Right lobe of liver (tissue), 6 donors: ENCODE measurements around the gene ERGIC3. TPM values are rescaled to one million over a fixed set of nuclear protein-coding genes. Genes with fewer than 3 reads are reported as not detected.
"Not testable (repeated sequence)": the region's sequence is repeated elsewhere in the genome, so short reads cannot be mapped to it uniquely, and the experiment has no call there.

Source experiments
- ATAC-seq, 4 donors: fragments of 200-7000 bp; cut with Tn5 transposase; one replicate each; pipeline ENCODE4 v1.9.1; 2020; ENCODE audit warnings: mild to moderate bottlenecking in 4 of 4, moderate library complexity in 4 of 4
- DNase-seq, 3 donors: peaks; one replicate each; pipeline ENCODE4 v3.0.0-alpha.2; 2020
- H3K27ac ChIP-seq, 3 donors: fragments of 200-600 bp; one replicate each; pipeline ENCODE4 v1.8.0; 2022
- H3K27me3 ChIP-seq, 2 donors: fragments of 200-600 bp; one replicate each; pipeline ENCODE4 v1.8.0; 2022
- H3K36me3 ChIP-seq, 4 donors: fragments of 200-600 bp; sonication (generic) in 1 of 4; one replicate each; pipeline versions ENCODE4 v1.5.1 to v1.8.0; 2017 to 2022; ENCODE audit warnings: control low read depth in 1 of 4
- H3K4me1 ChIP-seq, 4 donors: fragments of 200-600 bp; sonication (generic) in 1 of 4; one replicate each; pipeline versions ENCODE4 v1.5.1 to v1.8.0; 2017 to 2022; ENCODE audit warnings: control low read depth in 1 of 4
- H3K4me3 ChIP-seq, 3 donors: fragments of 200-600 bp; one replicate each; pipeline ENCODE4 v1.8.0; 2022
- H3K9me3 ChIP-seq, 4 donors: fragments of 200-600 bp; sonication (generic) in 1 of 4; one replicate each; pipeline versions ENCODE4 v1.5.1 to v1.8.0; 2017 to 2022; ENCODE audit warnings: control low read depth in 1 of 4
- CTCF ChIP-seq, 4 donors: fragments of 200-600 bp in 3 of 4; fragments of 450-650 bp in 1 of 4; IDR thresholded peaks; one replicate each; pipeline versions ENCODE4 v1.5.1 to v1.8.0; 2016 to 2022; ENCODE audit warnings: antibody characterized with exemption in 4 of 4, mild to moderate bottlenecking in 2 of 4
- POLR2A ChIP-seq: fragments of 450-650 bp; IDR thresholded peaks from one replicate; pipeline ENCODE4 v1.6.1; 2017; ENCODE audit warnings: antibody characterized with exemption, mild to moderate bottlenecking
- WGBS: methylation state at CpG from one replicate; pipeline ENCODE4 v1.1.6; 2018; ENCODE audit warnings: low coverage, low lambda C conversion rate; ENCODE audit not compliant: insufficient coverage; ENCODE audit errors: missing lambda C conversion rate; 5-methylcytosine and 5-hydroxymethylcytosine counted together
- intact Hi-C, 2 donors: fragments of 100-400 bp; cut with DNase I; formaldehyde crosslinking; loops; one replicate each; pipeline versions ENCODE4 v1.11.2 to v1.14.1; 2022
- total RNA-seq, 6 experiments: library from RNA; depleted of rRNA in 2 of 6; stranded (reverse); fragments of >200 nt in 2 of 6; fragmentation: NEBNext Ultra II Directional in 3 of 6; extraction: Animal tissue kit (Norgen Biotek cat#: 25700) in 3 of 6; gene quantifications; one replicate each; pipeline versions ENCODE4 v1.1.0 to v1.2.4, GENCODE V29; 2016 to 2023
- donor health status: DM: no; HTN: yes; CAD: no.
- donor health status: DM: no; HTN: no; CAD: no.
- donor health status: DM: no; HTN: no; CAD: no.
- donor health status: DM: no; HTN: yes; CAD: no.
- donor health status: DM: no; HTN: yes; CAD: no.

The ERGIC3 gene
- total RNA-seq, 6 experiments from 2014 or later: 82.7 to 129 (median 112) TPM

- TF ChIP-seq POLR2A: no peak
- TF ChIP-seq CTCF (IDR thresholded peaks at IDR 0.05): no peak
- Histone ChIP-seq H3K4me3 (no peak overlapping the region), H3K9me3 (no peaks in the 10 kb centered on the region), H3K4me1 (no peaks in the 10 kb centered on the region), H3K36me3 (peaks cover 0 to 10% (median 1%) of the 10 kb centered on the region in 4 donors), H3K27ac (no peak overlapping the region), H3K27me3 (no peaks in the 10 kb centered on the region)
- DNase-seq (peak in 1 of 3 donors; percentile 29), ATAC-seq (no peak)
- intact Hi-C loops: no loop called here
- no CpG with 5 or more reads among the region's 4 CpGs for WGBS
Measured at GRCh38 chr20:35515341-35515740, 26.5 kb upstream of the ERGIC3 start.

- ATAC-seq (no peak), DNase-seq (peak in 1 of 3 donors; percentile 5)
- intact Hi-C loops: no loop called here
- WGBS: 86% methylated on average over 2 of the region's 3 CpGs
- Histone ChIP-seq H3K27ac (no peak overlapping the region), H3K36me3 (peaks cover 0 to 7% (median 1%) of the 10 kb centered on the region in 4 donors), H3K4me3 (no peak overlapping the region), H3K4me1 (no peaks in the 10 kb centered on the region), H3K9me3 (no peaks in the 10 kb centered on the region), H3K27me3 (no peaks in the 10 kb centered on the region)
- TF ChIP-seq CTCF (IDR thresholded peaks at IDR 0.05): no peak
Measured at GRCh38 chr20:35515949-35516645, 25.8 kb upstream of the ERGIC3 start.

GRCh38 chr20:35517125-35517524 lies 24.8 kb upstream of the ERGIC3 start:
- WGBS: 30% methylated on average over 1 of the region's 1 CpG
- ATAC-seq (no peak), DNase-seq (no peak)
- Histone ChIP-seq H3K9me3 (no peaks in the 10 kb centered on the region), H3K27me3 (no peaks in the 10 kb centered on the region), H3K36me3 (no peaks in the 10 kb centered on the region), H3K27ac (no peak overlapping the region), H3K4me3 (no peak overlapping the region), H3K4me1 (no peaks in the 10 kb centered on the region)
- intact Hi-C loops: no loop called here
- TF ChIP-seq CTCF (IDR thresholded peaks at IDR 0.05): no peak
- no peak for TF ChIP-seq POLR2A

- intact Hi-C loops, H3K27ac ChIP-seq, H3K4me3 ChIP-seq, H3K36me3 ChIP-seq, H3K9me3 ChIP-seq, H3K27me3 ChIP-seq, H3K4me1 ChIP-seq, ATAC-seq: not testable (repeated sequence)
- 92% methylated on average over 5 of the region's 5 CpGs for WGBS
- DNase-seq: peak in 1 of 3 donors; percentile 1
Measured at GRCh38 chr20:35517767-35518166, 24.1 kb upstream of the ERGIC3 start.

- no peak for ATAC-seq
- DNase-seq: no peak
- no peak overlapping the region for H3K4me3 ChIP-seq
- no peaks in the 10 kb centered on the region for H3K36me3 ChIP-seq
- no peak overlapping the region for H3K27ac ChIP-seq
- no peaks in the 10 kb centered on the region for H3K9me3 ChIP-seq
- 81% methylated on average over 8 of the region's 9 CpGs for WGBS
- intact Hi-C loops: no loop called here
- no peaks in the 10 kb centered on the region for H3K27me3 ChIP-seq
- H3K4me1 ChIP-seq: no peaks in the 10 kb centered on the region
- TF ChIP-seq POLR2A: no peak
- TF ChIP-seq CTCF (IDR thresholded peaks at IDR 0.05): no peak
Measured at GRCh38 chr20:35518955-35519354, 22.9 kb upstream of the ERGIC3 start.
